ENCODE data around the gene TCEANC. TPM values are rescaled to one million over a fixed set of nuclear protein-coding genes. Genes with fewer than 3 reads are reported as not detected.
"Not testable (repeated sequence)": the region's sequence is repeated elsewhere in the genome, so short reads cannot be mapped to it uniquely, and the experiment has no call there.

Gene TCEANC
- total RNA-seq, 1 donor from 2014 or later: 5.0 TPM

DNA sequence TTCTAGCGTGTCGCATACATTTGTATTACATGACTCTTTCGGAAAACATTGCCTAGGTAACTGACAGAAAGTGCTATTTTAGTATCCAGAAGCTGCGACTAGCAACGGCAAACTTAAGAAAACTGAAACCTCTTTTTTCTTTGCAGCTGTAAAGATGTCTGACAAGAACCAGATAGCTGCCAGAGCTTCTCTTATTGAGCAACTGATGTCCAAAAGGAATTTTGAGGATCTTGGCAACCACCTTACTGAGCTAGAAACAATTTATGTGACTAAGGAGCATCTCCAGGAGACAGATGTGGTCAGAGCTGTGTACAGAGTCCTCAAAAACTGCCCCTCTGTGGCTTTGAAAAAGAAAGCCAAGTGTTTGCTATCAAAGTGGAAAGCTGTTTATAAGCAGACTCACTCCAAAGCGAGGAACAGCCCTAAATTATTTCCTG lies 9.4 kb downstream of the TCEANC start:
- no peak overlapping the region for H3K27ac Mint-ChIP-seq
- H3K4me3 Mint-ChIP-seq: no peak overlapping the region
- intact Hi-C loops (cut with micrococcal nuclease): no loop called here

DNA sequence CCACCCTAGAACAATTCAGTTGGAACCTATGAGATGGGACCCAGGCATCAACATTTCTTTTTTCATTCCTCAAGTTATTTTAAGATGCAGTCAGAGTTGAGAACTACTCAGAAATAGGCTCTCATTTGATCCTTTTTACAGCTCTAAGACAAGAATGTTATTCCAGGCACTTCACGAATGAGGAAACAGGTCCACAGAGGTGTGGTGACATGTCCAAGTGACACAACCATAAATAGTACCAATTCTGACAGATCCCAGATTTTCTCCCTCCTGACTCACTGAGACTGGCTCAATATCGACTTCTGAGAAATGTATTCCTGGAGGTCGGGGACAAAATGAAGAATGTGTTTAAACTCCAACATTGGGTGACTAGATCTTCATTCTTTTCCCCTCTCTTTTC lies 11.1 kb downstream of the TCEANC start:
- Mint-ChIP-seq H3K27ac (no peak overlapping the region), H3K27me3 (ENCODE audit: insufficient read depth) (no peaks in the 10 kb centered on the region)
- intact Hi-C loops (cut with micrococcal nuclease): no loop called here

More for the DNA sequence above, 9.4 kb downstream of the TCEANC start:
- H3K36me3 Mint-ChIP-seq (ENCODE audit: low read depth): peaks cover 20% of the 10 kb centered on the region
- peaks cover 9% of the 10 kb centered on the region for H3K4me1 Mint-ChIP-seq (ENCODE audit: low read depth)
- no peak for DNase-seq (ENCODE audit: low spot score)
- no peaks in the 10 kb centered on the region for H3K9me3 Mint-ChIP-seq
- H3K27me3 Mint-ChIP-seq (ENCODE audit: insufficient read depth): no peaks in the 10 kb centered on the region

DNA sequence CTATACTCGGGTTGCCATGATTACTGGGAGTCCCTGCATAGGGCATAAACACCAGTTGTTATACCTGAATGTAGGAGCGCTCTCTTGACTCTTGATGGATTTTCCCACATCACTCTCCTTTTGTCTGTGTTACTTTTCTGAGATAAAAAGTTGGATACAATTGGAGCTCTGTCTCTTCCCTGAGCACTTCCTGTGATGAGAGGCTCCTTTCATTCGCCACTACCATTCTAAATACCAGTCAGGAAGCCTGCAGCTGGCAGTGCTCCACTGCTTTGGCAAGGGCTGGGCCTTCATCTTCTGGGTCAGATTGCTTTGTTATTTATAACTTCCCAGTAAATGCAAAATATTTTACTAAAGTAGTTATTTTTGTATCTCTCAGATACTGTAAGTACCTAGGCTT lies 13.9 kb downstream of the TCEANC start:
- intact Hi-C loops (cut with micrococcal nuclease): loop anchor here (5.0 kb wide), 1 partner anchor 65 kb away; the partner anchor contains the start of genes OFD1 and TRAPPC2
- H3K4me1 Mint-ChIP-seq (ENCODE audit: low read depth): peaks cover 13% of the 10 kb centered on the region
- no peak overlapping the region for H3K27ac Mint-ChIP-seq
- no peak overlapping the region for H3K4me3 Mint-ChIP-seq
- no peaks in the 10 kb centered on the region for H3K9me3 Mint-ChIP-seq
- no peak for DNase-seq (ENCODE audit: low spot score)
- no peaks in the 10 kb centered on the region for H3K27me3 Mint-ChIP-seq (ENCODE audit: insufficient read depth)
- peaks cover 17% of the 10 kb centered on the region for H3K36me3 Mint-ChIP-seq (ENCODE audit: low read depth)

More for the DNA sequence above, 11.1 kb downstream of the TCEANC start:
- Mint-ChIP-seq H3K36me3 (ENCODE audit: low read depth) (peaks cover 18% of the 10 kb centered on the region), H3K4me1 (ENCODE audit: low read depth) (peaks cover 3% of the 10 kb centered on the region), H3K4me3 (no peak overlapping the region), H3K9me3 (no peaks in the 10 kb centered on the region)
- DNase-seq (ENCODE audit: low spot score): no peak

DNA sequence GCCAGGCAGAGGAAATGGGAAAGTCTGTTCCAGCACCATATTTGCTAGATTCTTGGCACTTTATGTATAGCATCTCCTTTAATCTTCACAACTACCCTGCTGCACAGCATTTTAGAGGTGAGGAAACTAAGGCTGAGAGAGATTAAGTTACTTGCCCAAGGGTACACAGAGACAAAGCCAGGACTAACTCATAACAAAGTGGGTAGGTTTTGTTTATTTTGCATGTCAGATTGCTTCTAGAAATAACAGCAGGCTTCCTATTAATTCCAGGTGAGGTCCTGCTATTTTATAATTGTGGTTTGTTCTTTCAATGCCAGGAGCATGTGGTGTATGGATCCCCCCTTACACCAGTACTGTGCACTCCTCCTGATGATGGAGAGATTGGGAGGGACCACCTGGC lies 15.0 kb downstream of the TCEANC start:
- H3K36me3 Mint-ChIP-seq (ENCODE audit: low read depth): peaks cover 18% of the 10 kb centered on the region
- H3K4me3 Mint-ChIP-seq: no peak overlapping the region
- H3K27me3 Mint-ChIP-seq (ENCODE audit: insufficient read depth): no peaks in the 10 kb centered on the region

DNA sequence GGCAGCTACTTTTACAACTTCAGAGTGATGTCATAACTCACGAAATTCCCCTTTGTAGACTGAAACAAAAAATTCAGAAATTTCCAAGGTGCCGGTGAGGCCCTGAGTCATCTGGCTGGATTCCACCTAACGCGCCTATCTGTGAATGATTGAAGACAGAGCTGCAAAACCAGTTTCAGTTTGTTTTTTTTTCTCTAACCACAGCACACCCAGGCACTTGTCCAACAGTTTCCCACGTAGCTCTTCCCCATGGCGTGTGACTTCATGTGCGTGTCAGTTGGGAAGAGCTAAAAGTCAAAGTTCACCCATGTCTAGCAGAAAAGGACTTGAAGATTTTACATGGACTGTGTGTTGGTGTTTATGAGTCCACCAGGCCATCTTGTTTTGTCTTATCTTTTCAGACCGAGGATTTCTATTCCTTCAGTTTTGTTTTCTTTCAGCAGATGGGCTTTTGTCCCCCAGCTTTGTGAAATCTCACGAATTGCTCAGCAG lies 16.4 kb downstream of the TCEANC start:
- no peaks in the 10 kb centered on the region for H3K9me3 Mint-ChIP-seq
- H3K4me3 Mint-ChIP-seq: peak overlapping the region; percentile 47
- DNase-seq (ENCODE audit: low spot score): peak; percentile 29
- H3K4me1 Mint-ChIP-seq (ENCODE audit: low read depth): peaks cover 13% of the 10 kb centered on the region
- peaks cover 19% of the 10 kb centered on the region for H3K36me3 Mint-ChIP-seq (ENCODE audit: low read depth)
- H3K27ac Mint-ChIP-seq: peak overlapping the region; percentile 90
- no peaks in the 10 kb centered on the region for H3K27me3 Mint-ChIP-seq (ENCODE audit: insufficient read depth)
- intact Hi-C loops (cut with micrococcal nuclease): loop anchor here (1.0 to 5.0 kb wide), 4 partner anchors 16 to 358 kb away; partner anchors contain the start of genes OFD1, RAB9A, TCEANC and TRAPPC2

More for the DNA sequence above, 15.0 kb downstream of the TCEANC start:
- intact Hi-C loops (cut with micrococcal nuclease): loop anchor here (5.0 kb wide), 1 partner anchor 64 kb away; the partner anchor contains the start of genes OFD1 and TRAPPC2
- DNase-seq (ENCODE audit: low spot score): no peak
- no peak overlapping the region for H3K27ac Mint-ChIP-seq
- no peaks in the 10 kb centered on the region for H3K9me3 Mint-ChIP-seq
- peaks cover 13% of the 10 kb centered on the region for H3K4me1 Mint-ChIP-seq (ENCODE audit: low read depth)

DNA sequence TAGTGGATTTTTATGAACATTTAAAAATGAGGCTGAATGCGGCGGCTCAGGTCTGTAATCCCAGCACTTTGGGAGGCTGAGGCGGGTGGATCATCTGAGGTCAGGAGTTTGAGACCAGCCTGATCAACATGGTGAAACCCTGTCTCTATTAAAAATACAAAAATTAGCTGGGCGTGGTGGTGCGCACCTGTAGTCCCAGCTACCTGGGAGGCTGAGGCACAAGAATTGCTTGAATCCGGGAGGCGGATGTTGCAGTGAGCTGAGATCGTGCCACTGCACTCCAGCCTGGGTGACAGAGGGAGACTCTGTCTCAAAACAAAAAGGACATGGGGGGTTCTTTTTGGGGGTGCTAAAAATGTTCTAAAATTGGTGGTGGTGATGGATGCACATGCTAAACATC lies 16.8 kb downstream of the TCEANC start:
- H3K9me3 Mint-ChIP-seq; H3K27me3 Mint-ChIP-seq (ENCODE audit: insufficient read depth); H3K4me3 Mint-ChIP-seq; DNase-seq (ENCODE audit: low spot score): not testable (repeated sequence)
- Mint-ChIP-seq H3K27ac (peak overlapping the region; percentile 90), H3K36me3 (ENCODE audit: low read depth) (peaks cover 19% of the 10 kb centered on the region), H3K4me1 (ENCODE audit: low read depth) (peaks cover 13% of the 10 kb centered on the region)
- intact Hi-C loops (cut with micrococcal nuclease): loop anchor here (1.0 to 5.0 kb wide), 4 partner anchors 16 to 358 kb away; partner anchors contain the start of genes OFD1, RAB9A, TCEANC and TRAPPC2

DNA sequence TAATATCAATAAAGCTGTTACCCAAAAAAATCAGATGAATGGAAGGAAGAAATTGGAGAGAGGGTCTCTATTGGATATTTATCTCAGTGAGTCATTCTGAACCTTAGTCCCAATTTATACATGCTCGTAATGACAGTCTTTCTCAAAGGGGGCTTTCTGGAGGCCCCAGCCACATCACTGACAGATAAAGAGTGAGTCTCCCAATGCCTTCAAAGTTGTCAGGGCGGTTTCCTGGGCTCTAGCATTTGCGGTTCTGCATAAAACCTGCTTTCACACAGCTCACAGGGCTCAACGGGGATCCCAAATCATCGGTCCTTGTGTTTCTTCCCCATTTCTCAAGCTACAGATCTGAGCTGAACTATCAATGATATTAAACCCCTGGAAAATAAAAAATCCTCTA lies 17.3 kb downstream of the TCEANC start:
- DNase-seq (ENCODE audit: low spot score): no peak
- H3K4me1 Mint-ChIP-seq (ENCODE audit: low read depth): peaks cover 13% of the 10 kb centered on the region
- H3K36me3 Mint-ChIP-seq (ENCODE audit: low read depth): peaks cover 19% of the 10 kb centered on the region
- H3K9me3 Mint-ChIP-seq: no peaks in the 10 kb centered on the region
- no peak overlapping the region for H3K27ac Mint-ChIP-seq
- H3K4me3 Mint-ChIP-seq: no peak overlapping the region
- intact Hi-C loops (cut with micrococcal nuclease): no loop called here
- H3K27me3 Mint-ChIP-seq (ENCODE audit: insufficient read depth): no peaks in the 10 kb centered on the region

DNA sequence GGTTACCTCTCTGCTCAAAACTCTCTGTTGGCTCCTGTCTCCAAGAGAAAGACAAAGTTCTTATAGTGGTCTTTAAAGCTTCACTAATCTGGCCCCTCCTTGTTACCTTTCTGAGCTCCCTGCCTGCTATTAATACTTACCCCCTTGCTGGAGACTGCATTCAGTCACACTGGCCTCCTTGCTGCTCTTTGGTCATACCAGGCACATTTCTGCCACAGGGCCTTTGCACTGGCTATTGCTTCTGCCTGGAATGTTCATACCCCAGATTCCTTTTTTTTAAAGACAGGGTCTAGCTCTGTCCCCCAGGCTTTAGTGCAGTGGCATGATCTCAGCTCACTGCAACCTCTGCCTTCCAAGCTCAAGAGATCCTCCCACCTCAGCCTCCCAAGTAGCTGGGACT lies 20.1 kb downstream of the TCEANC start:
- Mint-ChIP-seq H3K27me3 (ENCODE audit: insufficient read depth) (no peaks in the 10 kb centered on the region), H3K27ac (no peak overlapping the region), H3K4me1 (ENCODE audit: low read depth) (peaks cover 13% of the 10 kb centered on the region), H3K9me3 (no peaks in the 10 kb centered on the region), H3K36me3 (ENCODE audit: low read depth) (peaks cover 15% of the 10 kb centered on the region), H3K4me3 (no peak overlapping the region)
- no peak for DNase-seq (ENCODE audit: low spot score)
- intact Hi-C loops (cut with micrococcal nuclease): no loop called here

DNA sequence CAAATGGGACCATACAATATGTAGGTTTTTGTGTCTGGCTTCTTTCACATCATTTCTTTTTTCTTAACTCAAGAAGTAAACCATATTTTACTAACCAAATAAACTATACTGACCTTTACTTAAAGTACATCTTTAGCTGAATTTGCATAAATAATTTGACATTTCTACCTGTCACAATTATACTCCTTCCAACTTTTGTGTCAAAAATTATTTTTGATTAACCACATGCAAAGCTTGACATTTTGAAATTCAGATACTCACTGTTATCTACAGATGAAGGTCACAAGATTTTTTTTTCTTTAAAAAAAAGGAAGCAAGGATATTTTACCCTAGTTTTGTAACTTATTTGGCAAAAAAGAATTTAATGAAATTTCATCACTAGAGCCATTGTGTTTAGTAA lies 23.9 kb downstream of the TCEANC start:
- Mint-ChIP-seq H3K27me3 (ENCODE audit: insufficient read depth) (no peaks in the 10 kb centered on the region), H3K4me1 (ENCODE audit: low read depth) (no peaks in the 10 kb centered on the region), H3K36me3 (ENCODE audit: low read depth) (peaks cover 13% of the 10 kb centered on the region), H3K27ac (no peak overlapping the region), H3K9me3 (no peaks in the 10 kb centered on the region), H3K4me3 (no peak overlapping the region)
- no peak for DNase-seq (ENCODE audit: low spot score)
- intact Hi-C loops (cut with micrococcal nuclease): no loop called here

DNA sequence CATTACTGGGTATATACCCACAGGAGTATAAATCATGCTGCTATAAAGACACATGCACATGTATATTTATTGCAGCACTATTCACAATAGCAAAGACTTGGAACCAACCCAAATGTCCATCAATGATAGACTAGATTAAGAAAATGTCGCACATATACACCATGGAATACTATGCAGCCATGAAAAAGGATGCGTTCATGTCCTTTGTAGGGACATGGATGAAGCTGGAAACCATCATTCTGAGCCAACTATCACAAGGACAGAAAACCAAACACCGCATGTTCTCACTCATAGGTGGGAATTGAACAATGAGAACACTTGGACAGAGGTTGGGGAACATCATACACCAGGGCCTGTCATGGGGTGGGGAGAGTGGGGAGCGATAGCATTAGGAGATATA lies 26.8 kb downstream of the TCEANC start:
- H3K4me3 Mint-ChIP-seq; DNase-seq (ENCODE audit: low spot score); intact Hi-C loops (cut with micrococcal nuclease); H3K27me3 Mint-ChIP-seq (ENCODE audit: insufficient read depth); H3K36me3 Mint-ChIP-seq (ENCODE audit: low read depth); H3K27ac Mint-ChIP-seq; H3K9me3 Mint-ChIP-seq; H3K4me1 Mint-ChIP-seq (ENCODE audit: low read depth): not testable (repeated sequence)

DNA sequence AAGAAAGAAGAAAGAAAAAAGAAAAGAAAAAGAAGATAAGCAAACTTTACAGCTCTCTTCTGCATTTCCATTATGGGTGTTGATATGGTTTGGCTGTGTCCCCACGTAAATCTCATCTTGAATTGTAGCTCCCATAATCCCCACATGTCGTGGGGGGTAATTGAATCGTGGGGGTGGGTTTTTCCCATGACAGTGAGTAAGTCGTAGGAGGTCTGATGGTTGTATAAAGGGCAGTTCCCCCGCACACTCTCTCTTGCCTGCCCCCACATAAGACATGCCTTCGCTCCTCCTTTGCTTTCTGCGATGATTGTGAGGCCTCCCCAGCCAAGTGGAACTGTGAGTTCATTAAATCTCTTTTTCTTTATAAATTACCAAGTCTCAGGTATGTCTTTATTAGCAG lies 28.7 kb downstream of the TCEANC start:
- Mint-ChIP-seq H3K27ac (no peak overlapping the region), H3K4me3 (no peak overlapping the region), H3K4me1 (ENCODE audit: low read depth) (peaks cover 10% of the 10 kb centered on the region), H3K36me3 (ENCODE audit: low read depth) (peaks cover 12% of the 10 kb centered on the region), H3K27me3 (ENCODE audit: insufficient read depth) (no peaks in the 10 kb centered on the region), H3K9me3 (no peaks in the 10 kb centered on the region)
- intact Hi-C loops (cut with micrococcal nuclease): no loop called here
- DNase-seq (ENCODE audit: low spot score): no peak

DNA sequence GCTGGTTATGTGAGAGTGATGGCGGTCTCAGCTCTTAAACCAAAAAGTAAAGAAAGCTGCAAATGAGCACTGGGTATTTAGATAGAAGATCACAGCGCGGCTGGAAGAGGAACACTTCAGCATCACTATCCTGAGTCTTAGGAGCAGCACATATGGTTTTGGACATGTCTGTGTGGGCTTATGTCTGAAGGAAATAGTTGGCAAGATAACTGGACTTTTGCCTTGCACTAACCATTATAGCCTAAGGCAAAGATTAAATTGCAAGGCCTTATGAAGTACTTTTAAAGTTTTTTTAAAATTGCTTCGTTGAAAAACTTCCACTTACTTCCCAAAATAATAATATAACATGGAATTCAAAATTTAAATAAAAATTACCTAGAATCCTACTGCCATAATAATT lies 31.4 kb downstream of the TCEANC start:
- intact Hi-C loops (cut with micrococcal nuclease): no loop called here
- no peaks in the 10 kb centered on the region for H3K9me3 Mint-ChIP-seq
- no peak overlapping the region for H3K4me3 Mint-ChIP-seq
- H3K27ac Mint-ChIP-seq: no peak overlapping the region
- no peak for DNase-seq (ENCODE audit: low spot score)
- no peaks in the 10 kb centered on the region for H3K27me3 Mint-ChIP-seq (ENCODE audit: insufficient read depth)
- peaks cover 22% of the 10 kb centered on the region for H3K4me1 Mint-ChIP-seq (ENCODE audit: low read depth)
- H3K36me3 Mint-ChIP-seq (ENCODE audit: low read depth): peaks cover 11% of the 10 kb centered on the region

DNA sequence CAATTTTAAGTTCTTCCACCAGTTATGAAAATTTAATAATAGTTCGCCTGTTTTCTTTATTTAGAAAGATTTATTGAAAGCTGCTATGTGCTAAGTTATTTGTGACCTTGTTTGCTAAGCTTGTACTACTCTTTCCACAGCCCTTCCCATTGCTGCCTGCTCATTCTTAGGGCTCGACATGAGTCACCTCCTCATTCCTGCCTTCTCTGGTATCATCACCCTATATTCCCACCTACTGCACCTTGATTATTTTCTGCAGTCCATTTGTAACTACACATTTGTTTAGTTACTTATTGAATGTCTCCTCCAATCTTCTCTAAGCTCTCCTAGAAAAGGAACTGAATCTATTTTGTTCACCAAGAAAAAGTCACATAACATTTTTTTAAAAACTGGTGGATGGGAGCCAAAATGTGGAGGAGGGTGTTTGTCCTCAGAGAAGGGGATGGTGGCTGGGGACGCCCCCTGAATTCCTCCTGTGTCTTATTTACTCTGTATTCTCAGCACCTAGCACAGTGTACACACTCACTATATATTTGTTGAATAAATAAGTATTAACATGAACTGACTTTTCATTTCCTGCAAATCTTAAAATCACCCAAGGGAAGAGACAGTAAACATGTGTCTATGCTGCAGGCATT lies 32.3 kb downstream of the TCEANC start:
- H3K27ac Mint-ChIP-seq: no peak overlapping the region
- no peak for DNase-seq (ENCODE audit: low spot score)
- H3K9me3 Mint-ChIP-seq: no peaks in the 10 kb centered on the region
- peaks cover 25% of the 10 kb centered on the region for H3K4me1 Mint-ChIP-seq (ENCODE audit: low read depth)
- intact Hi-C loops (cut with micrococcal nuclease): no loop called here
- peaks cover 10% of the 10 kb centered on the region for H3K36me3 Mint-ChIP-seq (ENCODE audit: low read depth)
- H3K4me3 Mint-ChIP-seq: no peak overlapping the region
- no peaks in the 10 kb centered on the region for H3K27me3 Mint-ChIP-seq (ENCODE audit: insufficient read depth)
